GM23338 (cell line): ENCODE measurements around the gene SLC19A2. TPM values are rescaled to one million over a fixed set of nuclear protein-coding genes. Genes with fewer than 3 reads are reported as not detected.

Experiments
- ATAC-seq: fragments of 200-7000 bp; cut with Tn5 transposase; 3 replicates; pipeline ENCODE4 v1.9.1; 2020
- DNase-seq: peaks from one replicate; pipeline ENCODE4 v3.0.0-alpha.2; 2015; ENCODE audit warnings: low spot score
- H2AFZ ChIP-seq: fragments of 200-600 bp; sonication (generic); 2 replicates; pipeline ENCODE4 v1.8.0; 2016; ENCODE audit warnings: antibody characterized with exemption, mild to moderate bottlenecking, moderate library complexity
- H3F3A ChIP-seq: fragments of 200-600 bp; sonication (generic); replicated peaks from 2 replicates; pipeline ENCODE4 v1.8.0; 2017; ENCODE audit warnings: antibody characterized with exemption, mixed run types, low read depth
- H3K27ac ChIP-seq: fragments of 200-600 bp; sonication (generic); 2 replicates; pipeline ENCODE4 v1.6.1; 2016; ENCODE audit warnings: low read depth
- H3K27me3 ChIP-seq: fragments of 200-600 bp; sonication (generic); 2 replicates; pipeline ENCODE4 v1.8.0; 2016; ENCODE audit warnings: mild to moderate bottlenecking, mixed run types, moderate library complexity; ENCODE audit not compliant: insufficient read depth
- H3K36me3 ChIP-seq: fragments of 200-600 bp; sonication (generic); 2 replicates; pipeline ENCODE4 v1.8.0; 2016; ENCODE audit warnings: mild to moderate bottlenecking; ENCODE audit not compliant: insufficient read depth
- H3K4me1 ChIP-seq: fragments of 200-600 bp; sonication (generic); 2 replicates; pipeline ENCODE4 v1.8.0; 2016; ENCODE audit warnings: mild to moderate bottlenecking, moderate library complexity; ENCODE audit not compliant: insufficient read depth
- H3K4me2 ChIP-seq: fragments of 200-600 bp; sonication (generic); 2 replicates; pipeline ENCODE4 v1.7.1; 2017; ENCODE audit warnings: mixed run types
- H3K4me3 ChIP-seq: fragments of 200-600 bp; sonication (generic); 2 replicates; pipeline ENCODE4 v1.6.1; 2016; ENCODE audit warnings: mixed run types
- H3K79me2 ChIP-seq: fragments of 200-600 bp; sonication (generic); replicated peaks from 2 replicates; pipeline ENCODE4 v1.8.0; 2017; ENCODE audit warnings: mild to moderate bottlenecking; ENCODE audit not compliant: insufficient read depth
- H3K9me2 ChIP-seq: fragments of 200-600 bp; sonication (generic); 2 replicates; pipeline ENCODE4 v1.8.0; 2017; ENCODE audit not compliant: insufficient read depth
- H4K20me1 ChIP-seq: fragments of 200-600 bp; sonication (generic); replicated peaks from 2 replicates; pipeline ENCODE4 v1.8.0; 2017; ENCODE audit warnings: mild to moderate bottlenecking; ENCODE audit not compliant: insufficient read depth
- H3K27ac Mint-ChIP-seq: 2 replicates; pipeline ENCODE4 v1.8.0; 2020; ENCODE audit warnings: inconsistent platforms, mild to moderate bottlenecking, moderate library complexity, mixed read lengths
- H3K27me3 Mint-ChIP-seq: 3 replicates; pipeline ENCODE4 v1.8.0; 2022; ENCODE audit warnings: low read depth, mild to moderate bottlenecking, moderate library complexity, mixed read lengths, inconsistent platforms; ENCODE audit not compliant: insufficient read depth, poor library complexity
- H3K36me3 Mint-ChIP-seq: 3 replicates; pipeline ENCODE4 v1.8.0; 2021; ENCODE audit warnings: low read depth, mild to moderate bottlenecking, inconsistent platforms, moderate library complexity, mixed read lengths
- H3K4me1 Mint-ChIP-seq: 3 replicates; pipeline ENCODE4 v1.8.0; 2020; ENCODE audit warnings: mild to moderate bottlenecking, inconsistent platforms, mixed read lengths
- H3K4me3 Mint-ChIP-seq: 3 replicates; pipeline ENCODE4 v1.8.0; 2021; ENCODE audit warnings: moderate library complexity, mild to moderate bottlenecking, inconsistent platforms, mixed read lengths
- H3K9me3 Mint-ChIP-seq: 3 replicates; pipeline ENCODE4 v1.8.0; 2020; ENCODE audit warnings: moderate library complexity, mild to moderate bottlenecking, inconsistent platforms, mixed read lengths
- CREB1 ChIP-seq: fragments of 250-450 bp; sonication (Bioruptor Pico); IDR thresholded peaks from 2 replicates; pipeline ENCODE4 v1.5.0; 2020; ENCODE audit warnings: low read depth, mild to moderate bottlenecking, moderate library complexity
- CTCF ChIP-seq, 2 experiments: fragments of 200-600 bp in 1 of 2; sonication (generic) in 1 of 2; conservative IDR thresholded peaks; 2 replicates each; pipeline versions ENCODE4 v1.5.1 to v1.6.1; 2016 to 2017; ENCODE audit warnings: antibody characterized with exemption in 2 of 2, low read depth in 2 of 2, mild to moderate bottlenecking in 2 of 2, moderate library complexity in 1 of 2
- ETS1 ChIP-seq: IDR thresholded peaks from 2 replicates; pipeline ENCODE4 v1.6.1; 2016; ENCODE audit warnings: antibody characterized with exemption
- EZH2 ChIP-seq: fragments of 200-600 bp; sonication (generic); IDR thresholded peaks from one replicate; pipeline ENCODE4 v1.8.0; 2017; ENCODE audit warnings: antibody characterized with exemption, mild to moderate bottlenecking, low read depth; ENCODE audit not compliant: unreplicated experiment
- EZH2phosphoT487 ChIP-seq: fragments of 200-600 bp; sonication (generic); IDR thresholded peaks from one replicate; pipeline ENCODE4 v1.8.1; 2018; ENCODE audit warnings: antibody characterized with exemption; ENCODE audit not compliant: unreplicated experiment
- JUNB ChIP-seq: IDR thresholded peaks from one replicate; pipeline ENCODE4 v1.6.1; 2016; ENCODE audit warnings: antibody characterized with exemption; ENCODE audit not compliant: unreplicated experiment
- NANOG ChIP-seq: IDR thresholded peaks from 2 replicates; pipeline ENCODE4 v1.6.1; 2016; ENCODE audit warnings: antibody characterized with exemption, borderline replicate concordance
- POLR2AphosphoS5 ChIP-seq: IDR thresholded peaks from 2 replicates; pipeline ENCODE4 v1.6.1; 2016; ENCODE audit warnings: antibody characterized with exemption, low read depth
- REST ChIP-seq: IDR thresholded peaks from one replicate; pipeline ENCODE4 v1.6.1; 2018; ENCODE audit warnings: antibody characterized with exemption; ENCODE audit not compliant: unreplicated experiment
- STAT1 ChIP-seq: IDR thresholded peaks from one replicate; pipeline ENCODE4 v1.6.1; 2016; ENCODE audit warnings: antibody characterized with exemption; ENCODE audit not compliant: unreplicated experiment
- ZNF114 ChIP-seq: fragments of 250-450 bp; sonication (Bioruptor Pico); IDR thresholded peaks from 2 replicates; pipeline ENCODE4 v1.5.0; 2020; ENCODE audit warnings: mild to moderate bottlenecking, moderate library complexity
- ZNF331 ChIP-seq: fragments of 250-450 bp; sonication (Bioruptor Pico); IDR thresholded peaks from 2 replicates; pipeline ENCODE4 v1.5.0; 2020; ENCODE audit warnings: low read depth, mild to moderate bottlenecking, moderate library complexity
- ZNF462 ChIP-seq: fragments of 250-450 bp; sonication (Bioruptor Pico); IDR thresholded peaks from 2 replicates; pipeline ENCODE4 v1.5.0; 2020; ENCODE audit warnings: mild to moderate bottlenecking, moderate library complexity
- polyA plus RNA-seq: library from polyadenylated mRNA; unstranded; fragments of >200 nt; fragmentation: Nextera tagmentation; extraction: Ambion mirVana; gene quantifications from 2 replicates; pipeline ENCODE4 v1.2.1, GENCODE V29; 2016
- total RNA-seq: library from RNA; depleted of rRNA; stranded (reverse); fragments of >200 nt; shearing (Covaris generic); gene quantifications from 2 replicates; pipeline ENCODE4 v1.2.3, GENCODE V29; 2014

SLC19A2 gene
- total and polyA plus RNA-seq, 2 experiments from 2014 or later, result 11.1 to 39.1 TPM

GRCh38 chr1:169443923-169444322 is 41.8 kb downstream of the SLC19A2 start:
- Histone ChIP-seq H3K79me2 (no peaks in the 10 kb centered on the region), H3K27me3 (no peaks in the 10 kb centered on the region), H3K4me1 (no peaks in the 10 kb centered on the region), H3K36me3 (no peaks in the 10 kb centered on the region), H2AFZ (no peak overlapping the region), H3F3A (no peaks in the 10 kb centered on the region), H3K4me3 (no peak overlapping the region), H4K20me1 (no peaks in the 10 kb centered on the region), H3K4me2 (no peak overlapping the region), H3K27ac (no peak overlapping the region), H3K9me2 (no peaks in the 10 kb centered on the region)
- peaks cover 4% of the 10 kb centered on the region for H3K9me3 Mint-ChIP-seq
- H3K36me3 Mint-ChIP-seq, result no peaks in the 10 kb centered on the region
- H3K4me1 Mint-ChIP-seq, result no peaks in the 10 kb centered on the region
- ATAC-seq (no peak), DNase-seq (no peak)
- H3K4me3 Mint-ChIP-seq, result no peak overlapping the region
- H3K27me3 Mint-ChIP-seq, result peaks cover 3% of the 10 kb centered on the region
- TF ChIP-seq ZNF114 (CRISPR knock-in tag) (no peak), ZNF462 (CRISPR knock-in tag) (no peak), CTCF (conservative IDR thresholded peaks at IDR 0.05; ENCODE audit: low read depth in 2 of 2) (no peak), STAT1 (no peak), EZH2phosphoT487 (no peak), ETS1 (no peak), POLR2AphosphoS5 (no peak), REST (no peak), JUNB (no peak), CREB1 (CRISPR knock-in tag) (no peak), ZNF331 (CRISPR knock-in tag) (no peak), NANOG (no peak), EZH2 (no peak)
- no peak overlapping the region for H3K27ac Mint-ChIP-seq
